Measurements from ENCODE around the gene RAB33B. TPM values are rescaled to one million over a fixed set of nuclear protein-coding genes. Genes with fewer than 3 reads are reported as not detected.
"Not testable (repeated sequence)": the region's sequence is repeated elsewhere in the genome, so short reads cannot be mapped to it uniquely, and the experiment has no call there.

RAB33B gene
- total RNA-seq, 2 experiments from 2014 or later = 7.0 to 7.6 TPM

- CTCF ChIA-PET = no interaction called here
- no peak overlapping the region for H3K4me3 Mint-ChIP-seq
- no peak overlapping the region for H3K27ac Mint-ChIP-seq
- H3K9me3 Mint-ChIP-seq = no peaks in the 10 kb centered on the region
- H3K36me3 Mint-ChIP-seq (ENCODE audit: low read depth) = peaks cover 10% of the 10 kb centered on the region
- H3K27me3 Mint-ChIP-seq = no peaks in the 10 kb centered on the region
- DNase-seq = no peak
- peaks cover 31% of the 10 kb centered on the region for H3K4me1 Mint-ChIP-seq
- POLR2A ChIA-PET = no interaction called here
Measured at GRCh38 chr4:139450586-139450985, 3.3 kb upstream of the RAB33B start.

DNA sequence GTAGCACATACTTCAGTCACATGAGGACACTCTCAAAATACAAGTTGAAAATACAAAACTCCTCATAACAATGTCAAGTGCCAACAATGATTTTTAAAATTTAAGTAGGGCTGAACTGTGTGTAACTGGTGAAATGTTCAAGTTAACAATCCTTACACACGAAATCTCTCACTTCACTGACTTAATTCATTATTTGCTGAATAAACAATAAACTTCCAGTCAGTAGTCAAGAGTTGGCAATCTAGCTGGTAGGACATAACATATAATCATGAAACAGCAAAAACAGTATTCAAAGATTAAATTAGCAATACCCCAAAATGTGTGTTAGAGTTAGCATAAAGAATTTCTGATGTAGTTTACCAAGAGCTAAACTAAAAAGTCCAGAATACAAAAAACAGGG is 1.9 kb upstream of the RAB33B start:
- Mint-ChIP-seq H3K36me3 (ENCODE audit: low read depth) (peaks cover 13% of the 10 kb centered on the region), H3K27ac (peak overlapping the region; percentile 100), H3K4me3 (peak overlapping the region; percentile 93), H3K27me3 (no peaks in the 10 kb centered on the region), H3K4me1 (peaks cover 45% of the 10 kb centered on the region), H3K9me3 (no peaks in the 10 kb centered on the region)
- ChIA-PET CTCF (interaction anchor here (1.6 kb wide), 1 partner anchor 105 kb away, joined by 5 read pairs; no protein-coding TSS in a partner anchor), POLR2A (interaction anchor here (1.4 to 1.5 kb wide), 2 partner anchors 206 to 431 kb away, joined by 3 to 4 read pairs; no protein-coding TSS in a partner anchor)
- no peak for DNase-seq

DNA sequence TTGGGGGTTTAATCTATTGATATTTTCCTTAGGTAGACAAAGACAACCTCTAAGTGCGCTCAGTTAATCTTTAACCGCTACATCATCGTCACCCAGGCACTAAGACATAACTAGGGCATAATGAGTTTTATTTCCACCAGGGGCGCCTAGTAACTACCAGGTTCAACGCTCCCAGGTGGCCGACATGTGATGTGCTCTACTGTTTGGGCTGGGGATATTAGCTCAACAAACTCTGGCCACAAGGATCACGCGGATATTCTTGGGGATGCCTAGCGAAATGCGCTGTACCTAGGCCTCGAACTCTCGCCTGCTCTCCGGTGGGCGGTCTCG is 915 bp upstream of the RAB33B start:
- Mint-ChIP-seq H3K4me3 (peak overlapping the region; percentile 93), H3K9me3 (no peaks in the 10 kb centered on the region), H3K4me1 (peaks cover 54% of the 10 kb centered on the region), H3K27ac (peak overlapping the region; percentile 100), H3K36me3 (ENCODE audit: low read depth) (peaks cover 13% of the 10 kb centered on the region), H3K27me3 (no peaks in the 10 kb centered on the region)
- ChIA-PET POLR2A (interaction anchor here (0.6 to 2.0 kb wide), 18 partner anchors 9 to 432 kb away, joined by 3 to 31 read pairs (median 4); partner anchors contain the start of genes NAA15 and SETD7), CTCF (interaction anchor here (0.6 to 1.6 kb wide), 21 partner anchors 9 to 422 kb away, joined by 3 to 8 read pairs (median 3); partner anchors contain the start of genes NAA15 and SETD7)
- DNase-seq = peak; percentile 79

DNA sequence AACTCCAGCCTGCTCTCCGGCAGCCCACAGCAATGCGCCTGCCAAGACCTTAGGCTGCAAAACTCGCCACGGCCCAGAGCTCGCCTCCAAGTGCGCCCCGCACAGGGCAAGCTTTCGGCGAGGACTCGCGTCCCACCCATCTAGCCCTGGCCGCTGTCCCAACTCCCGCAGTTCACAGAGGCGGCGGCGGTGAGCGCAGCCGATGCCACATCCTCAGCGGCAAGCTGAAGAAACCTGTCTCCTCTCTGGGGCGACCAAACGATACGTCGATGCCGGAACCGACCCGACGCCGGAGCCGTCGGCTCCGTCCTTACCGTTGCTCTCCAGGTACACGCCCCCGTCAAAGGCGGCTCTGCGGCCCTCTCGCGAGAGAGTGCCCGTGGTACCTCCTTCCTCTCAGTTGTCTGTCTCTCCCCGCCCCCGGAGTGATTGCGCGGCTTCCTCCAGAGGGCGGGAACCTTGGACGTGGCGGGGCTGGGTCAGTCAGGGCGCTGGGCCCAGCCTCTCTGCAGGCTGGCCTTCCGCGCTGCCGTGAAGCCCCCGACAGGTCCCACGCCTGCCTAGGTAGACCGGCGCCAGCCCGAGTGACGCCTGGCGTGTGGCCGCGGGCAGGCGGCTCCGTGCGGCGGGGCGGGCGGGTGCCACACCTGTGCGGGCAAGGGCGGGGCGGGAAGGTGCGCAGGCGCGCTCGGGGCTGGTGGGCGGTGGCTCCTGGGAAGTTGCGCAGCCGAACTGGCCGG is 380 bp upstream of the RAB33B start:
- peak overlapping the region; percentile 93 for H3K4me3 Mint-ChIP-seq
- H3K27me3 Mint-ChIP-seq = no peaks in the 10 kb centered on the region
- no peaks in the 10 kb centered on the region for H3K9me3 Mint-ChIP-seq
- ChIA-PET CTCF (interaction anchor here (0.6 to 1.6 kb wide), 20 partner anchors 9 to 423 kb away, joined by 3 to 8 read pairs (median 3); partner anchors contain the start of genes NAA15 and SETD7), POLR2A (interaction anchor here (0.6 to 2.0 kb wide), 19 partner anchors 9 to 432 kb away, joined by 3 to 31 read pairs (median 4); partner anchors contain the start of genes NAA15 and SETD7)
- DNase-seq = peak; percentile 98
- H3K27ac Mint-ChIP-seq = peak overlapping the region; percentile 100
- peaks cover 16% of the 10 kb centered on the region for H3K36me3 Mint-ChIP-seq (ENCODE audit: low read depth)
- peaks cover 59% of the 10 kb centered on the region for H3K4me1 Mint-ChIP-seq

DNA sequence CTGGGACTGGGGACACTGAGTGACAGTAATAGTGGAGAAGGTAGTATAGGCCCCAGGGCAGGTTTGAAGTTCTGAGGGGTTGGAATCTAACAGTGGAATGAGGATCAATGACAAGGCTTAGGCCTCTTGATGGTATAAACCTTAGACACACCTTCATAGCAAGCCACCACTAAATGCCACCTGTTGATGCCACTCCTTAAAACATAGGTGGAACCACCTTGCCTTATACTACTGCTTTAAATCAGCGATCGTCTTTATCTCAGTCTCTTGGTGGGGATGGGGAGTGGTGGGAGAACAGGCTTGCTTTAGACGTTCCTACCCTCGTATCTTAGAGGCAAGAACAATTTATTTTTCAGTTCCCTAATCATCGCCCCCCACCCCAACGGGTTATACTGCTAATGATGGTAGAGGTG is 1.2 kb downstream of the RAB33B start:
- Mint-ChIP-seq H3K27ac (no peak overlapping the region), H3K27me3 (no peaks in the 10 kb centered on the region), H3K9me3 (no peaks in the 10 kb centered on the region), H3K4me1 (peaks cover 69% of the 10 kb centered on the region), H3K4me3 (peak overlapping the region; percentile 93), H3K36me3 (ENCODE audit: low read depth) (peaks cover 22% of the 10 kb centered on the region)
- CTCF ChIA-PET = interaction anchor here (1.5 kb wide), 1 partner anchor 159 kb away, joined by 3 read pairs; no protein-coding TSS in a partner anchor
- no peak for DNase-seq
- POLR2A ChIA-PET = interaction anchor here (1.1 to 1.4 kb wide), 3 partner anchors 19 to 100 kb away, joined by 3 to 4 read pairs (median 4); no protein-coding TSS in a partner anchor

GRCh38 chr4:139457318-139457717 is 3.4 kb downstream of the RAB33B start:
- Mint-ChIP-seq H3K4me3 (no peak overlapping the region), H3K4me1 (peaks cover 60% of the 10 kb centered on the region), H3K27ac (no peak overlapping the region), H3K27me3 (no peaks in the 10 kb centered on the region), H3K36me3 (ENCODE audit: low read depth) (peaks cover 19% of the 10 kb centered on the region), H3K9me3 (no peaks in the 10 kb centered on the region)
- no peak for DNase-seq
- ChIA-PET POLR2A (no interaction called here), CTCF (no interaction called here)

DNA sequence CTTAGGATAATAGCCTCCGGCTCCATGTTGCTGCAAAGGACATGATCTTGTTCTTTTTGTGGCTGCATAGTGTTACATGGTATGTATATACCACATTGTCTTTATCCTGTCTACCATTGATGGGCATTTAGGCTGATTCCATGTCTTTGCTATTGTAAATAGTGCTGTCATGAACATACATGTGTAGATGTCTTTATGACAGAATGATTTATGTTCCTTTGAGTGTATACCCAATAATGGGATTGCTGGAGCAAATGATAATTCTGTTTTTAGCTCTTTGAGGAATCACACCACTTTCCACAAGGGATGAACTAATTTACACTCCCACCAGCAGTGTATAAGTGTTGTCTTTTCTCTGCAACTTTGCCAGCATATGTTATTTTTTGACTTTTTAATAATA is 4.6 kb downstream of the RAB33B start:
- H3K27me3 Mint-ChIP-seq = no peaks in the 10 kb centered on the region
- H3K9me3 Mint-ChIP-seq = no peaks in the 10 kb centered on the region
- CTCF ChIA-PET = no interaction called here
- peaks cover 54% of the 10 kb centered on the region for H3K4me1 Mint-ChIP-seq
- H3K27ac Mint-ChIP-seq = no peak overlapping the region
- POLR2A ChIA-PET = no interaction called here
- peaks cover 20% of the 10 kb centered on the region for H3K36me3 Mint-ChIP-seq (ENCODE audit: low read depth)
- no peak for DNase-seq
- no peak overlapping the region for H3K4me3 Mint-ChIP-seq

- H3K27ac Mint-ChIP-seq = no peak overlapping the region
- DNase-seq = no peak
- H3K36me3 Mint-ChIP-seq (ENCODE audit: low read depth) = peaks cover 24% of the 10 kb centered on the region
- H3K27me3 Mint-ChIP-seq = no peaks in the 10 kb centered on the region
- H3K9me3 Mint-ChIP-seq = no peaks in the 10 kb centered on the region
- peaks cover 54% of the 10 kb centered on the region for H3K4me1 Mint-ChIP-seq
- H3K4me3 Mint-ChIP-seq = no peak overlapping the region
- ChIA-PET CTCF (no interaction called here), POLR2A (no interaction called here)
Measured at GRCh38 chr4:139458999-139459398, 5.1 kb downstream of the RAB33B start.

DNA sequence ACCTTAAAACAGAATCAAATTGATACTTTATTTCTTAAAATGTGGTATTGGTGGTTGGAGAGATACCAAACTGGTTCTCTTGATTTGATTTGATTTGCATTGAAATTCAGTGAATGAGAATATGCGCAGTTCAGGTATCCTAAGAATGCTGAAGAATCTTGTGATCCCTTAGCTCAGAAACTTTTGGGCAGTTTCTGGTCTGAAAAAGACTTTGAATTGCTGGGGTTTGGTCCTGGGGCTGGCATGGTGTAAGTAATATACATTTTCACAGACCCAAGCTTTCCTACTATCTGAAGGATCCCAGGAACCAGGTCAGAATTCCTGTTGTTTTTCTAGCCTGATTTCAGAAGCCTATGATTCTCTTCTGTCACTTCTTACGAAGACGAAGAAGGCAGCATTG is 6.6 kb downstream of the RAB33B start:
- H3K27me3 Mint-ChIP-seq = no peaks in the 10 kb centered on the region
- no peak for DNase-seq
- no peak overlapping the region for H3K4me3 Mint-ChIP-seq
- no peak overlapping the region for H3K27ac Mint-ChIP-seq
- H3K9me3 Mint-ChIP-seq = no peaks in the 10 kb centered on the region
- peaks cover 40% of the 10 kb centered on the region for H3K4me1 Mint-ChIP-seq
- peaks cover 24% of the 10 kb centered on the region for H3K36me3 Mint-ChIP-seq (ENCODE audit: low read depth)
- CTCF ChIA-PET = interaction anchor here (1.0 kb wide), 1 partner anchor 70 kb away, joined by 3 read pairs; no protein-coding TSS in a partner anchor
- POLR2A ChIA-PET = no interaction called here

GRCh38 chr4:139461022-139461628 is 7.2 kb downstream of the RAB33B start:
- CTCF ChIA-PET = interaction anchor here (0.6 to 2.5 kb wide), 2 partner anchors 8 to 17 kb away, joined by 3 to 6 read pairs; partner anchors contain the start of gene RAB33B
- peaks cover 34% of the 10 kb centered on the region for H3K4me1 Mint-ChIP-seq
- POLR2A ChIA-PET = no interaction called here
- no peaks in the 10 kb centered on the region for H3K9me3 Mint-ChIP-seq
- H3K4me3 Mint-ChIP-seq = no peak overlapping the region
- no peak overlapping the region for H3K27ac Mint-ChIP-seq
- no peak for DNase-seq
- peaks cover 22% of the 10 kb centered on the region for H3K36me3 Mint-ChIP-seq (ENCODE audit: low read depth)
- H3K27me3 Mint-ChIP-seq = no peaks in the 10 kb centered on the region

DNA sequence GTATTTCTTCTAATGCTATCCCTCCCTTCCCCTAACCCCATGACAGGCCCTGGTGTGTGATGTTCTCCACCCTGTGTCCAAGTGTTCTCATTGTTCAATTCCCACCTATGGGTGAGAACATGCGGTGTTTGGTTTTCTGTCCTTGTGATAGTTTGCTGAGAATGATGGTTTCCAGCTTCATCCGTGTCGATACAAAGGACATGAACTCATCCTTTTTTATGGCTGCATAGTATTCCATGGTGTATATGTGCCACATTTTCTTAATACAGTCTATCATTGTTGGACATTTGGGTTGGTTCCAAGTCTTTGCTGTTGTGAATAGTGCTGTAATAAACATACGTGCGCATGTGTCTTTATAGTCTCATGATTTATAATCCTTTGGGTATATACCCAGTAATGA is 10.6 kb downstream of the RAB33B start:
- H3K9me3 Mint-ChIP-seq = peaks cover 13% of the 10 kb centered on the region
- H3K36me3 Mint-ChIP-seq (ENCODE audit: low read depth) = peaks cover 33% of the 10 kb centered on the region
- H3K4me1 Mint-ChIP-seq, CTCF ChIA-PET, DNase-seq, H3K27ac Mint-ChIP-seq, H3K27me3 Mint-ChIP-seq, H3K4me3 Mint-ChIP-seq: not testable (repeated sequence)
- POLR2A ChIA-PET = interaction anchor here (1.0 kb wide), 1 partner anchor 11 kb away, joined by 4 read pairs; the partner anchor contains the start of gene RAB33B

DNA sequence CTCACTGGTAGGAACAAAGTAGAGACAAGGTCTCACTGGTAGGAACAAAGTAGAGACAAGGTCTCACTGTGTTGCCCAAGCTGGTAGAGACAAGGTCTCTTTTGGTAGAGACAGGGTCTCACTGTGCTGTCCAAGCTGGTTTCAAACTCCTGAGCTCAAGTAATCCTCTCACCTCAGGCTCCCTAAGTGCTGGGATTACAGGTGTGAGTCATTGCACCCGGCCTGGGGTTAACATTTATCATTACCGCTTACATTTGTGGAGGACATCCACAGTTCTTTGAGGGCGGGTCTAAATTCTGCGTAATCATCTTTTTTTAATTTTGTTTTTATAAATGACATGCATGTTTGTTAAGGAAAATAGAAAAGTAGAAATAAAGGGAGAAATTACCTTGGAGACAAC is 12.0 kb downstream of the RAB33B start:
- Mint-ChIP-seq H3K9me3 (peaks cover 16% of the 10 kb centered on the region), H3K27me3 (no peaks in the 10 kb centered on the region), H3K27ac (no peak overlapping the region), H3K4me1 (peaks cover 1% of the 10 kb centered on the region), H3K4me3 (no peak overlapping the region), H3K36me3 (ENCODE audit: low read depth) (peaks cover 35% of the 10 kb centered on the region)
- CTCF ChIA-PET = no interaction called here
- POLR2A ChIA-PET = no interaction called here
- no peak for DNase-seq

DNA sequence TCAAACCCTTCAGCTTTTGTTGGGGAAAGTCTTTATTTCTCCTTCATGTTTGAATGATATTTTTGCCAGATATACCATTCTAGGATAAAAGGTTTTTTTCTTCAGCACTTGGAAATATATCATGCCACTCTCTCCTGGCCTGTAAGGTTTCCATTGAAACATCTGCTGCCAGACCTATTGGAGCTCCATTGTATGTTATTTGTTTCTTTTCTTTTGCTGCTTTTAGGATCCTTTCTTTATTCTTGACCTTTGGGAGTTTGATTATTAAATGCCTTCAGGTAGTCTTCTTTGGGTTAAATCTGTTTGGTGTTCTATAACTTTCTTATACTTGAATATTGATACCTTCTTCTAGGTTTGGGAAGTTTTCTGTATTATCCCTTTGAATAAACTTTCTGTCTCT is 14.8 kb downstream of the RAB33B start:
- Mint-ChIP-seq H3K36me3 (ENCODE audit: low read depth) (peaks cover 57% of the 10 kb centered on the region), H3K9me3 (peaks cover 25% of the 10 kb centered on the region)
- H3K4me1 Mint-ChIP-seq, DNase-seq, H3K27me3 Mint-ChIP-seq, H3K4me3 Mint-ChIP-seq, CTCF ChIA-PET, POLR2A ChIA-PET, H3K27ac Mint-ChIP-seq: not testable (repeated sequence)
